ENCODE measurements around the gene PPL.

PPL gene

DNA sequence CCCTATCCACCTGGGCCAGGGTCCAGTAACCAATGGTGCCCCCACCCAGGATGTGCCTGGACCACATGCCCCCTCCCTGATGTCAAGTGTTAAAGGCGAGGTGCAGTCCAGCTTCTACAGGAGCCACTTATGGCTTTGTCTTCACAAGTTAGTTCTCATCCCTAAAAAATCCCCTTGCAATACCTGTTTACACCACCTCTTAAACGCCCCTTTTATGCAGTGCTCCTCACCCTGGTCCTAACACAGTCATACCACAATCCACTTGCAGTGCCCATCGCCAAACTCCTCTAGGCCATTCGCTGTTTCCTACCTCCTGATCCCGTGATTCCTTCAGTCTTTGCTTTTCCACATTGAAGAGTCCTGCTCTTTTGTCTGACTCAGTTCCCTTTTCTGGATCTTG lies 97.0 kb downstream of the PPL start:
- H3K4me3 ChIP-seq (ENCODE audit: low read depth, low read length), result no peak overlapping the region
- TF ChIP-seq, protein P1, sequence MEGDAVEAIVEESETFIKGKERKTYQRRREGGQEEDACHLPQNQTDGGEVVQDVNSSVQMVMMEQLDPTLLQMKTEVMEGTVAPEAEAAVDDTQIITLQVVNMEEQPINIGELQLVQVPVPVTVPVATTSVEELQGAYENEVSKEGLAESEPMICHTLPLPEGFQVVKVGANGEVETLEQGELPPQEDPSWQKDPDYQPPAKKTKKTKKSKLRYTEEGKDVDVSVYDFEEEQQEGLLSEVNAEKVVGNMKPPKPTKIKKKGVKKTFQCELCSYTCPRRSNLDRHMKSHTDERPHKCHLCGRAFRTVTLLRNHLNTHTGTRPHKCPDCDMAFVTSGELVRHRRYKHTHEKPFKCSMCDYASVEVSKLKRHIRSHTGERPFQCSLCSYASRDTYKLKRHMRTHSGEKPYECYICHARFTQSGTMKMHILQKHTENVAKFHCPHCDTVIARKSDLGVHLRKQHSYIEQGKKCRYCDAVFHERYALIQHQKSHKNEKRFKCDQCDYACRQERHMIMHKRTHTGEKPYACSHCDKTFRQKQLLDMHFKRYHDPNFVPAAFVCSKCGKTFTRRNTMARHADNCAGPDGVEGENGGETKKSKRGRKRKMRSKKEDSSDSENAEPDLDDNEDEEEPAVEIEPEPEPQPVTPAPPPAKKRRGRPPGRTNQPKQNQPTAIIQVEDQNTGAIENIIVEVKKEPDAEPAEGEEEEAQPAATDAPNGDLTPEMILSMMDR (IDR thresholded peaks at IDR 0.05; ENCODE audit: insufficient read depth, low read depth, low read length, missing control alignments), result no peak
- DNase-seq (ENCODE audit: low read depth), result no peak

DNA sequence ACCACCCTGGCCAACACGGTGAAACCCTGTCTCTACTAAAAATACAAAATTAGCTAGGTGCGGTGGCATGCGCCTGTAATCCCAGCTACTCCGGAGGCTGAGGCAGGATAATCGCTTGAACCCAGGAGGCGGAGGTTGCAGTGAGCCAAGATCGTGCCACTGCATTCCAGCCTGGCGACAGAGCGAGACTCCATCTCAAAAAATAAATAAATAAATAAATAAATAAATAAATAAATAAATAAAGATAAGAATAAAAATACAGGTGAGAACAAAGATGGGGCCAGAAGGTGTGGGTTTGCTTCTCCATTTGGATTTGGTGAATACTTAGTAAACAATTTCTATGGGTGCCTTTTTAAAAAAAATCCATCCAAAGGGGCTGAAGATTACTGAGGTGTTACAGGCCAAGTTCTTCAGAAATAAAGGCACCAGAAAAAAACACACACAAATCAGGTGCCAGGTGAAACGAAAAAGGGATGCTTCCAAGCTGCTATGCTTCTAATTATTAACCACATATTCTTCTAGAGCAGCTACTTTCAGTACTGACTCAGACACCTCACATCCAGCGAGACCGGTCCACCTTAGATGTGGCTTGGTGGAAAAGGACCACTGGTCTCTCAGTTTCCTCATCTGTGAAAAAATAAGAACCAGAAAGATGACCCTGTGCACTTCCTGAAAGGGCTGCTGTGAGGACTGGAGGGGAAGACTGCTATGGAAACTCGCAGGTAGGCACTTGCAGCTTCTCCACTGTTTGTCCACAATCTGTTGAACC lies 99.0 kb downstream of the PPL start:
- TF ChIP-seq, protein P1 (IDR thresholded peaks at IDR 0.05; ENCODE audit: insufficient read depth, low read depth, low read length, missing control alignments), result no peak
- peak; percentile 37 for DNase-seq (ENCODE audit: low read depth)
- no peak overlapping the region for H3K4me3 ChIP-seq (ENCODE audit: low read depth, low read length)

DNA sequence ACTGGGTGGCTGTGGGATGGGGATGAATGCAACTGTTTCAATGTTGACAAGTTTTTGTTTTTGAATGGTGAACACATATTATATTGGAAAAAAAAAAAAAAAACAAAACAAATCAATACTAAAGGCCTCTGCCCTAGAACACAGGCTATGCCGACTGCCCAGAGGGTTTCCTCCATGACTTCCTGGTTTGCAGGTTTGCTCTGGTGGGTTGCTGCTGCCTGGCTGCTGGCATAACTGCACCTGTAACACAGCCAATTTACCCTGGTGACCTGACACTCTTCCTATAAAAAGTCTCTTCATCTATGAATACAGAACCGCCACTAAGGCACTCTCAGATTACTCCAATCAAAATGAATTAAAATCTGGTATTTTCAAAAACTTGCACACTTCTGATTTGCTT lies 100.2 kb downstream of the PPL start:
- TF ChIP-seq, protein P1 (IDR thresholded peaks at IDR 0.05; ENCODE audit: insufficient read depth, low read depth, low read length, missing control alignments), result no peak
- DNase-seq (ENCODE audit: low read depth), result no peak
- no peak overlapping the region for H3K4me3 ChIP-seq (ENCODE audit: low read depth, low read length)

DNA sequence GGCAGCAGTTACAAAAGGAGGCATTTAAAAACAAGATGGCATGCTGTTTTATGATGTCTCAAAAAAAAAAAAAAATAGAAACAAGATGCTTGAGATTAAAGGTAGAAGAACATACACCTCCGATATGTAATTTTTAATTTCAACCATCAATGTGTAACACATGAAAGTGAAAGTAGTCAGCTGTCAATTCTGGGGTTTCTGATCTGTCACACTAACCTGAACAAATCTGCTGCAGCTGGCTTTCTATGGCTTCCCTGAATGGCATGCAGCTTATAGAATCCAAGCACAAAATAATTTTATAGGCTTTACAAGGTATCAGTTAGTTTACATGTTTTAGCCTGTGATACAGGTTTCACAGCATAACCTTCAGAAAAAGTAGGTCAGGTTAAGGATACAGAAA lies 103.4 kb downstream of the PPL start:
- no peak overlapping the region for H3K4me3 ChIP-seq (ENCODE audit: low read depth, low read length)
- TF ChIP-seq, protein P1 (IDR thresholded peaks at IDR 0.05; ENCODE audit: insufficient read depth, low read depth, low read length, missing control alignments), result no peak
- no peak for DNase-seq (ENCODE audit: low read depth)

DNA sequence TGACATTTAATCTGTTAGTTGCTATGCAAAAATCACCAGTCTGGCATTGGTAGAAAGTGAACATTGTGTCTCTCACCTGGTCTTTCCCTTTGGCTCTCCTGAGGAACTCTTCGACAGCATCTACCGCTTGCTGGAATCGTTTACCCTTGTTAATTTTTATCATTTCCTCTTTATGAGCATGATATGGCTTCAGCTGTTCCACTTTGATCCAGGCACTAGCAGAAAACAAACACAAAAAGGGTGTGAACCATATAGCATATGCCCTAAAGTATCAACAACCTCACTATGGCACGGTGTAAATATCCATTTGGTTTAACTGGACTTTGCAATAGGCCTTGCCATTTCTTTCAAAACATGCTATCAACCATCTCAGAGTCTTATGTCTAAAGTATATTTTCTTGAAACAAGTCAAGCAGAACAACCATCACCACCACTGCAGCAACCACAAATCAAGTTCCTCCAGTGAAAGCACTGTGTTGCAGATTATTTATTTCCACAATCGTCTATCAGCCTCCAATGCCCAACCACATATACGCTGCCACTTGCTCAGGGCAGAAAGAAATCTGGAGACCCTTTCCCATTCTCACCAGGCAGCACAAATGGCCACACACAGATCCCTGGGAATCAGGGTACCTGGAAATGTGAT lies 104.1 kb downstream of the PPL start:
- TF ChIP-seq, protein P1 (IDR thresholded peaks at IDR 0.05; ENCODE audit: insufficient read depth, low read depth, low read length, missing control alignments), result no peak
- H3K4me3 ChIP-seq (ENCODE audit: low read depth, low read length), result no peak overlapping the region

More for the DNA sequence above, 104.1 kb downstream of the PPL start:
- DNase-seq (ENCODE audit: low read depth), result no peak

Data from GM12865 (cell line).